ENCODE results near the gene TBC1D22A.
A peak's percentile ranks its signal among the peaks of the same experiment; 100 is the strongest.

Gene TBC1D22A

GRCh38 chr22:47176573-47177333 lies 414.3 kb downstream of the TBC1D22A start:
- no peak for DNase-seq

GRCh38 chr22:47177334-47177815 lies 414.9 kb downstream of the TBC1D22A start:
- DNase-seq, result no peak

DNA sequence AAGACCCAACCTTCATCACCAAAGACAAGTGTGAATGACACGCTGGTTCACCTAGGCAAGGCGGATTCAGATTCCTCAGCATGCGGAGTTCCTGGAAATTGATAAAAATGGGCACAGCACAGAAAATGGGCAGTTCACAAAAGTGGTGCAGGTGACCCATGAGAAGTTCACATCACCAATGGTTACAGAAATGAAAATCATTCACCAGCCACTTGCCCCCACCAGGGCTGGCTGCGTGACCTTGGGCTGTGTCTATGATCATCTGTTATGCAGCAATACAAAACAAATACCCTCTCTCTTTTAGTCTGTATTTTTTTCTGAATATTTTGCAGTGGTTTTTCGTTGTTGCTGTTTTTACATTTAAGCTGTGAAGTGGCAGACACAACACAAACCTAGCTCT lies 415.9 kb downstream of the TBC1D22A start:
- DNase-seq, result no peak

- DNase-seq, result no peak
Measured at GRCh38 chr22:47180796-47181195, 418.3 kb downstream of the TBC1D22A start.

DNA sequence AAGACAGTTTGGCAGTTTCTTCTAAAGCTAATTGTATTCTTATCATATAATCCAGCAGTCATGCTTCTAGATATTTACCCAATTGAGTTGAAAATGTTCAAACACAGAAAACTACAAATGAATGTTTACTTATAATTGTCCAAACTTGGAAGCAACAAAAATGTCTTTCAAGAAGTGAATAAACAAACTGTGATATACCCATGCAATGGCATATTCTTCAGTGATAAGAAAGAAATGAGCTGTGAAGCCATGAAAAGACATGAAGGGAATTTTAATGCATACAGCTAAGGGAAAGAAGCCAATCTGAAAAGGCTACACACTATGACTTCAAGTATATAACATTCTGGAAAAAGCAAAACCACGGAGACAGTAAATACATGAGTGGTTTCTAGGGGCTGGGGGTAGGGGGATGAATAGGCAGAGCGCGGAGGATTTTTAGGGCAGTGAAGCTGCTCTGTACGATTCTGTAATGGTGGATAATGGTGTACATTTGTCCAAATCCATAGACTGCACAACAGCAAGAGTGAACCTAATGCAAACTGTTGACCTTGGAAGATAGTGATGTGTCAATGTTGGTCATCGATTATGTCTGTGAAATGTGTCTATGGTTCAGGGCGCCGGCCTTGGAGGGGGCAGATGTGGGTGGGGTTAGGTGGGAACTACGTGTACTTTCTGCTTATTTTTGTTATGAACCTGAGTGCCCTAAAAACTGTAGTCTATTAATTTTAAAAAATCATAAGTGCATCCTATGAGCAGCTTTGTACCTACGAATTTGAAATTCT lies 424.9 kb downstream of the TBC1D22A start:
- no peak for DNase-seq

- DNase-seq, result no peak
Measured at GRCh38 chr22:47188261-47189055, 426.0 kb downstream of the TBC1D22A start.

- no peak for DNase-seq
Measured at GRCh38 chr22:47189056-47189916, 426.8 kb downstream of the TBC1D22A start.

- DNase-seq, result no peak
Measured at GRCh38 chr22:47190276-47190956, 428.0 kb downstream of the TBC1D22A start.

DNA sequence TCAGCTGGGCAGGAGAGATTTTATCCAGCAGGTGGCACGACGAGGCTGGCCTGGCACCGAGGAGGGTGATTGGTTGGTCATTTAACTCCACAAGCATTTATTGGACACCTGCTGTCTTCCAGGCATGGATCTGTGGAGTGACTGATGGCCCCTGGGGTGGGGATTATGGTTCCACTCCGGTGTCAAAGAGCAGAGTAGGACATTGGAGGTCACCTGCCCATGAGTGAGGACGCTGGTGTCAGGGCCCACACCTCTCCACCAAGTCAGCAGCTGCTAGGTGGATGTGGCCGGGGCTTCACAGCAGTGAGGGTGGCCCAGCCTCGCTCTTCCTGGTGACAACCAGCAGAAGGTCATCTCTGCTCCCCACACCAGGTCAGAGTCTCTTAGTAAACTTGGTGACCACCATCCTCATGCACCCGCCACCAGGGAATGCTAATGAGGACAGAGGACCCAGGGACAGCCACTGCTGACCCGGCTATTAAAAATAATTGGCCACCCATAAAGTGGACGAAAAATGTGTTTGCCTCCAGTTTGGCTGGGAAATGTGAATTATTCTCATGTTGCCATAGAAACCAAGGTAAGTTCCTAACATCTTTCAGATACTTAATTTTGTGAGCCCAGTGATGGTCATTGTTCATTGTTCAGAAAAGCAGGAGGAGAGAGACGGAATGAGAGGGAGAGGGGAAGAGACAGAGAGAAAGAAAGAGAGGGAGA lies 428.7 kb downstream of the TBC1D22A start:
- DNase-seq, result no peak

GRCh38 chr22:47191671-47192650 lies 429.5 kb downstream of the TBC1D22A start:
- DNase-seq, result no peak

GRCh38 chr22:47192651-47193437 lies 430.4 kb downstream of the TBC1D22A start:
- peak in 1 of 2 donors; percentile 7 for DNase-seq

DNA sequence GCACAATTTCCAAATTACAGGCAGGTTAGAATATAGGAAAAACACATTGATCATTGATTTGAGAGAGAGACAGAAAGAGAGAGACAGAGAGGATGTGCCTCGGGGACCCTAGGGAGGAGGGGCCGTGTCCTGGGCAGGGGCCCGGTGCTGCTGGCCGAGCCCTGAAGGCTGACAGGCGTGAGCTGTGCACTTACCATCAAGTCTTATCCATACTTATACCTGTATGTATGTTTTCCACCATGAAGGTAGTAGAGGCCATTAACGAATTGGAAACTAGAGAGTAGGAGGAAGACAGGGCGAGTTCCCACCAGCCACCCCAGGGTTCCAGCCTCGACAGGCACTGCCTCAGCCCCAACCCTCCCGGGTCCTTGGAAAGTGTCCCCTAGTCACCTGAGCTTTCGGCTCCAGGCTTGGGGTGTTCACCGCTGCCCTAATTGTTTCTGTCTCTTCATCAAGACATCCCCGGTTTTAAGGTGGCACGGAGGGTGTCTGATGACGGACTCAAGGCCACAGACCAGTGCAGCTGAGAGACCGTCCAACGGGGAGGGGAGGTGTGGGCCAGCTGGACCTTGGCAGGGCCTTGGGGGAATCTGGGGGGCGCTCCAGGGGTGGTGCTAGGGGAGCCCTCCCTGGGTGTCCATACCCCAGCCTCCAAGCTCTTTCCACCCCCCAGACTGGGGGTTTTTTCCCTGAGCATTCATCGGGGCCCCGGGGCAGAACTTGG lies 431.3 kb downstream of the TBC1D22A start:
- no peak for DNase-seq

GRCh38 chr22:47194476-47195155 lies 432.2 kb downstream of the TBC1D22A start:
- DNase-seq, result no peak

DNA sequence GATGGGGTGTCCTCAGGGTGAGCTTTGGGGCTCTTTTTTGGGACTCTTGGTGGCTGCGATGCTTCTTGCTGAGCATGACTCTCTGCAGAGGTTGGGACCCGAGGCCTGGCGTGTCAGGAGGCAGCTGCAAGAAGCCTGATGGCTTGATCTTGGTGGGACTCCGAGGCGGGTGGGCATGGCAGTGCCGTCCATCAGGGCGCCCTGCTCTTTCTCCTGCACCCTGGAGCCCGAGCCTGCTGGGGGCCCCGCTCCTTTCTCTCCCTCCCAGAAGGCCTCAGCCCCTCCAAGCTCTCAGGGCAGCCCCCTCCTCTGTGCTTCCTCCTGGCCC lies 432.7 kb downstream of the TBC1D22A start:
- DNase-seq, result no peak

DNA sequence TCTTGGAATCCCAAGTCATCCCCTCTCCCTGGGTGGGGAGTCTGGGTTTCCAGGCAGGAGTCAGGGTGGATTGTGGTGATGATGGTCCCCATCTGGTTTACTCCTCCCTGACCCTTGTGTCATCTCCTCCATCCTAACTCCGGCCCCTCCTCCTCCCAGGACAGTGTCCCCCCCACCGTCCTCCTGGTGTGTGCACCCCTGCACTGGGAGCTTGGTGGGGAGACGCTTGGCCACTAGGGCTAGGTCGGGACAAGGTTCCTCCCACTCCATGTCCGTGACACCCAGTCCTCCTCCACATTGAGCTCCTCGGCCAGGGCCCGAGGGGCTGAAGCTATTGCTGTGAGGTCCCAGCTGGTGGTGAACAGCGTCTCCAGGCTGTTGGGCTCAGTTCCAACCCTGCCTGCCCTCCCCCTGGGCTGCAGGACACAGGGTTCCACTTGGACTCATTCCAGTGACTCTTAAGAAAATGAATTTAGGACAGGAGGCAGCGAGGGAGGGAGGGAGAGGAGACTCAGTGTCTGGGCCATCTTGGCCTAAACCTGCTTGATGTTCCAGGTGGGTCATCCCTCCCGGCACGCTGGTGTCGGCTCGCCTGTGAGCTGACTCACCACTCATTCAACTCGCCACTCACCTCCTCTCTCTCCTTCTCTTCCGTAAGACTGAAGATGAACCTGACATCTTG lies 433.2 kb downstream of the TBC1D22A start:
- no peak for DNase-seq

- no peak for DNase-seq
Measured at GRCh38 chr22:47196166-47196849, 433.9 kb downstream of the TBC1D22A start.
